GM19463 (cell line): ENCODE measurements around the gene USP15.
"Not testable (repeated sequence)": the region's sequence is repeated elsewhere in the genome, so short reads cannot be mapped to it uniquely, and the experiment has no call there.

Experiments used
- ATAC-seq: cut with Tn5 transposase; IDR thresholded peaks from one replicate; pipeline ENCODE4 v1.9.1; 2021; ENCODE audit warnings: mild to moderate bottlenecking, moderate library complexity; ENCODE audit not compliant: unreplicated experiment

The USP15 gene

GRCh38 chr12:62438098-62438692 is 178.0 kb downstream of the USP15 start:
- no peak for ATAC-seq

DNA sequence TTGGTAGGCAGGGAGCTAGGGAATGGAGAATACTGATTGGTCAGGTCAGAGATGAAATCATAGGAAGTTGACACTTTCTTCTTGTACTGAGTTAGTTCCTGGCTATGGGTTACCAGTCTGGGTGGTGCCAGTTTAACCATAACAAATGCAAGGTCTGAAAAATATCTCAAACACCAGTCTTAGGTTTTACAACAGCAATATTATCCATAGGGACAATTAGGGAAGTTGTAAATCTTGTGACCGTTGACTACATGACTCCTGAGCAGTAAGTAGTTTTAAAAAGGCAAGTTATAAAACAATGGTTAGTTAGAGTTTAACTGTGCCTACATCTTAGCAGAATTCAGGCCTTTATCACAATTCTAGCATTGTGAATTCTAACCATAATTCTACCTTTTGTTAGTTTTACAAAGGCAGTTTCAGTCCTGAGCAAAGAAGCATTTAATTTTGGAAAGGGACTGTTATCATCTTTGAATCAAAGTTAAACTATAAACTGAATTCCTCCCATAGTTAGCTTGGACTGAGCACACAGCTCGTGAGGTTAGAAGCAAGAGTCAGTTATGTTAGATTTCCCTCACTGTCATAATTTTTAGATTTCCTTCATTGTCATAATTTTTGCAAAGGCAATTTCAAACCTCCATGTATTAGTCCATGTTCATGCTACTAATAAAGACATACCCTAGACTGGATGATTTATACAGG is 186.7 kb downstream of the USP15 start:
- no peak for ATAC-seq

DNA sequence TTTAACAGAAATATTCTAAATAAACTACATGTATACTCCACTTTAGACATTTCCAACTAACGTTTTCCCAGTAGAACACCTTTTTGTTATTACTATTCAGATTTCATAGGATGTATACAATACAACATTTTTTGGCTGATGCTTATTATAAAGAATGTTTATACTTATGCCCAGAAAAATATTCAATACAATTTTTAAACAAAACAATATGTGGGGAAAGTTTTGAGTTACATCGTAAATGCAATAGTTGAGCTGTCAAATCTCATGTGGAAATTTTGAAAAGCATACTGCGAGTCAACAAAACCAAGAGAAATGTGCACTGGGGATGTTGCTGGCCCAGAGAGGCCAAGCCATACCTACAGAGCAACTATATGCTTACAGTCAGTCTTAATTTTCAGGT is 188.2 kb downstream of the USP15 start:
- ATAC-seq, result no peak

DNA sequence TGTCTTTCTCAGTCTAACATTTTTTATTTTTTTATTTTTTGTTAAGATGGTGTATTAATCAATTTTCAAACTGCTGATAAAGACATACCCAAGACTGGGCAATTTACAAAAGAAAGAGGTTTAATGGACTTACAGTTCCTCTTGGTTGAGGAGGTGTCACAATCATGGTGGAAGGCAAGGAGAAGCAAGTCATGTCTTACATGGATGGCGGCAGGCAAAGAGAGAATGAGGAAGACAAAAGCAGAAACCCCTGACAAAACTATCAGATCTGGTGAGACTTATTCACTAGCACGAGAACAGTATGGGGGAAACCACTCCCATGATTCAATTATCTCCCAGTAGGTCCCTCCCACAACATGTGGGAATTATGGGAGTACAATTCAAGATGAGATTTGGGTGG is 195.2 kb downstream of the USP15 start:
- ATAC-seq, result not testable (repeated sequence)

- ATAC-seq, result no peak
These were observed 198.4 kb downstream of the USP15 start for GRCh38 chr12:62458626-62459025.

GRCh38 chr12:62459976-62460375 is 199.8 kb downstream of the USP15 start:
- no peak for ATAC-seq

GRCh38 chr12:62461171-62461837 is 201.1 kb downstream of the USP15 start:
- not testable (repeated sequence) for ATAC-seq

DNA sequence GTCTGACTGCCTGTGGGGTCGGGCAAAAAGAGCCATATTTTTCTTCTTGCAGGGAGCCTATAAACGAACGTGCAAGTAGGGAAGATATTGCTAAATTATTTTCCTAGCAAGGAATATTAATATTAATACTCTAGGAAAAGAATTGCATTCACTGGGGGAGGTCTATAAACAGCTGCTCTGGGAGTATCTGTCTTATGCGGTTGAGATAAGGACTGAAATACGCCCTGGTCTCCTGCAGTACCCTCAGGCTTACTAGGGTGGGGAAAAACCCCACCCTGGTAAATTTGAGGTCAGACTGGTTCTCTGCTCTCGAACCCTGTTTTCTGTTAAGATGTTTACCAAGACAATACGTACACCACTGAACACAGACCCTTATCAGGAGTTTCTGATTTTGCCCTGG is 203.0 kb downstream of the USP15 start:
- ATAC-seq, result not testable (repeated sequence)
